Nephron progenitor cell (in vitro differentiated cells): ENCODE measurements around the gene PYM1.

Experiments used
- DNase-seq: peaks from one replicate; pipeline ENCODE4 v3.0.0; 2021
- H3K27ac Mint-ChIP-seq: 2 replicates; pipeline ENCODE4 v1.8.0; 2021; ENCODE audit warnings: mild to moderate bottlenecking, moderate library complexity, mixed read lengths
- H3K27me3 Mint-ChIP-seq: 2 replicates; pipeline ENCODE4 v1.8.0; 2021; ENCODE audit warnings: mild to moderate bottlenecking, low read depth, mixed read lengths; ENCODE audit not compliant: poor library complexity
- H3K36me3 Mint-ChIP-seq: 2 replicates; pipeline ENCODE4 v1.8.0; 2021; ENCODE audit warnings: low read depth, mixed read lengths
- H3K4me1 Mint-ChIP-seq: 2 replicates; pipeline ENCODE4 v1.8.0; 2021; ENCODE audit warnings: mixed read lengths
- H3K4me3 Mint-ChIP-seq: 2 replicates; pipeline ENCODE4 v1.8.0; 2021; ENCODE audit warnings: mild to moderate bottlenecking, moderate library complexity, mixed read lengths
- H3K9me3 Mint-ChIP-seq: 2 replicates; pipeline ENCODE4 v1.8.0; 2021; ENCODE audit warnings: mild to moderate bottlenecking, moderate library complexity, mixed read lengths
- TF ChIP-seq, protein P1 (sequence below): fragments of 200-600 bp; sonication (generic); IDR thresholded peaks from 2 replicates; pipeline ENCODE4 v1.5.0; 2021; ENCODE audit warnings: antibody characterized with exemption

The PYM1 gene

GRCh38 chr12:55972042-55972441 lies 44.3 kb upstream of the PYM1 start:
- H3K36me3 Mint-ChIP-seq: peaks cover 27% of the 10 kb centered on the region
- H3K4me3 Mint-ChIP-seq: no peak overlapping the region
- no peak for DNase-seq
- H3K27me3 Mint-ChIP-seq: no peaks in the 10 kb centered on the region
- no peaks in the 10 kb centered on the region for H3K9me3 Mint-ChIP-seq
- peaks cover 35% of the 10 kb centered on the region for H3K4me1 Mint-ChIP-seq
- TF ChIP-seq, protein P1, sequence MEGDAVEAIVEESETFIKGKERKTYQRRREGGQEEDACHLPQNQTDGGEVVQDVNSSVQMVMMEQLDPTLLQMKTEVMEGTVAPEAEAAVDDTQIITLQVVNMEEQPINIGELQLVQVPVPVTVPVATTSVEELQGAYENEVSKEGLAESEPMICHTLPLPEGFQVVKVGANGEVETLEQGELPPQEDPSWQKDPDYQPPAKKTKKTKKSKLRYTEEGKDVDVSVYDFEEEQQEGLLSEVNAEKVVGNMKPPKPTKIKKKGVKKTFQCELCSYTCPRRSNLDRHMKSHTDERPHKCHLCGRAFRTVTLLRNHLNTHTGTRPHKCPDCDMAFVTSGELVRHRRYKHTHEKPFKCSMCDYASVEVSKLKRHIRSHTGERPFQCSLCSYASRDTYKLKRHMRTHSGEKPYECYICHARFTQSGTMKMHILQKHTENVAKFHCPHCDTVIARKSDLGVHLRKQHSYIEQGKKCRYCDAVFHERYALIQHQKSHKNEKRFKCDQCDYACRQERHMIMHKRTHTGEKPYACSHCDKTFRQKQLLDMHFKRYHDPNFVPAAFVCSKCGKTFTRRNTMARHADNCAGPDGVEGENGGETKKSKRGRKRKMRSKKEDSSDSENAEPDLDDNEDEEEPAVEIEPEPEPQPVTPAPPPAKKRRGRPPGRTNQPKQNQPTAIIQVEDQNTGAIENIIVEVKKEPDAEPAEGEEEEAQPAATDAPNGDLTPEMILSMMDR: no peak
- H3K27ac Mint-ChIP-seq: no peak overlapping the region

- Mint-ChIP-seq H3K27ac (peak overlapping the region; percentile 76), H3K4me3 (no peak overlapping the region), H3K27me3 (no peaks in the 10 kb centered on the region), H3K4me1 (peaks cover 37% of the 10 kb centered on the region), H3K36me3 (peaks cover 17% of the 10 kb centered on the region), H3K9me3 (no peaks in the 10 kb centered on the region)
- DNase-seq: no peak
- TF ChIP-seq, protein P1: no peak
Measured at GRCh38 chr12:55970775-55971174, 43.1 kb upstream of the PYM1 start.

DNA sequence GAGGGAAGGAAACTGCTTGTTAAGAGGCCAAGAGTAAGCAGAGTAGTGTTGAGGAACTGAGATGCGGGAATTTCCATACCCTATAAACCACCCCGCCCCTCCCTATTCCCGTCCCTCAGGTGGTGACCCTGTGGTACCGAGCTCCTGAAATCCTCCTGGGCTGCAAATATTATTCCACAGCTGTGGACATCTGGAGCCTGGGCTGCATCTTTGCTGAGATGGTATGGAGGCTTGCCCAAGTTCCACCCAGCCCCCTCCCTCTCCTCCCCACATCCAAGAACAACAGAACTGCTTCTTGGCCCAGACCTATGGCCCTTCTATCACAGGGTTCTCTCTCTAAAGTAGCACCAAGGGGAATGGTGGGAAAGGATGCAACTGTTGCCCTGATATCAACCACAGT lies 41.7 kb upstream of the PYM1 start:
- no peak overlapping the region for H3K27ac Mint-ChIP-seq
- no peak for DNase-seq
- H3K4me3 Mint-ChIP-seq: no peak overlapping the region
- H3K27me3 Mint-ChIP-seq: peaks cover 2% of the 10 kb centered on the region
- H3K36me3 Mint-ChIP-seq: peaks cover 17% of the 10 kb centered on the region
- peaks cover 47% of the 10 kb centered on the region for H3K4me1 Mint-ChIP-seq
- TF ChIP-seq, protein P1: no peak
- no peaks in the 10 kb centered on the region for H3K9me3 Mint-ChIP-seq

DNA sequence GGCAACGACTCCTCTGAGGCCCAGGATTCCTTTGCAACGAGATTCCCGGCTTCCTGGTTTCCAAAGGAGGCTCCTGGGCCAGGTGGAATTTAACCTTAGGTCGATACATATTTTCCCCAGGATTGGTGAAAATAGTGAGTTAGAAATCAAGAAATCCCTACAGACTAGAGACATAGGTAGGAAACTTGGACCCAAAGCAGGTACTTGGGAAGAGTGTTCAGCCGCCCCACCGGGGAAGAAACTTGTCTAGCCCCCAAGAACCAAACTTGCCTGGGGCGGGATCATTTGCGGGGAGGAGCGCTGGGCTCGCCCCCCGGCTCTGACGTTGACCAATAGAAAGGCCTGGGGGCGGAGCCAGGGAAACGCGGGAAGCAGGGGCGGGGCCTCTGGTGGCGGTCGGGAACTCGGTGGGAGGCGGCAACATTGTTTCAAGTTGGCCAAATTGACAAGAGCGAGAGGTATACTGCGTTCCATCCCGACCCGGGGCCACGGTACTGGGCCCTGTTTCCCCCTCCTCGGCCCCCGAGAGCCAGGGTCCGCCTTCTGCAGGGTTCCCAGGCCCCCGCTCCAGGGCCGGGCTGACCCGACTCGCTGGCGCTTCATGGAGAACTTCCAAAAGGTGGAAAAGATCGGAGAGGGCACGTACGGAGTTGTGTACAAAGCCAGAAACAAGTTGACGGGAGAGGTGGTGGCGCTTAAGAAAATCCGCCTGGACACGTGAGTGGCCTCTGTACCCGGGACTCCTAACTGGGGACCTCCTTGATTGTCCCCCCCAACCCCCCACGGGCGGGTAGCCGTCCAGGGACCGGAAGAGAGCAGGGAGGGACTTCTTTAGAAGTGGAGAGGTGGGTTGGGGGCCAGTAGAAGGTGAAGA lies 39.0 kb upstream of the PYM1 start, which contains the start of gene CDK2:
Gene CDK2, plus strand, starts transcription at position 423 of the 874 bp plus-strand sequence. Its CDS starts 179 bp downstream, at position 602.
- H3K4me1 Mint-ChIP-seq: peaks cover 52% of the 10 kb centered on the region
- H3K4me3 Mint-ChIP-seq: peak within 1 kb of the TSS; percentile 99
- H3K27me3 Mint-ChIP-seq: peaks cover 2% of the 10 kb centered on the region
- peak within 1 kb of the TSS; percentile 95 for H3K27ac Mint-ChIP-seq
- TF ChIP-seq, protein P1: no peak
- no peaks in the 10 kb centered on the region for H3K9me3 Mint-ChIP-seq
- DNase-seq: peak; percentile 98
- peaks cover 17% of the 10 kb centered on the region for H3K36me3 Mint-ChIP-seq

- H3K4me1 Mint-ChIP-seq: peaks cover 45% of the 10 kb centered on the region
- DNase-seq: peak; percentile 18
- peaks cover 11% of the 10 kb centered on the region for H3K36me3 Mint-ChIP-seq
- peak within 1 kb of the TSS; percentile 95 for H3K27ac Mint-ChIP-seq
- no peaks in the 10 kb centered on the region for H3K9me3 Mint-ChIP-seq
- peak within 1 kb of the TSS; percentile 99 for H3K4me3 Mint-ChIP-seq
- H3K27me3 Mint-ChIP-seq: peaks cover 2% of the 10 kb centered on the region
- TF ChIP-seq, protein P1: no peak
Measured at GRCh38 chr12:55965941-55966407, 38.3 kb upstream of the PYM1 start, which contains the start of gene PMEL. TSS of gene PMEL (minus strand) at chr12:55966042. CDS start at chr12:55966011, 31 bp downstream.
